GM19438 (cell line): ENCODE data around the gene GLI3.

Experiments used
- ATAC-seq: cut with Tn5 transposase; IDR thresholded peaks from one replicate; pipeline ENCODE4 v1.9.1; 2021; ENCODE audit warnings: low read depth; ENCODE audit not compliant: unreplicated experiment

Gene GLI3

GRCh38 chr7:42236976-42237810 lies at the start of gene GLI3:
Gene GLI3, minus strand, starts transcription at chr7:42237209. Its CDS starts 13,956 bp downstream, at chr7:42223253.
- ATAC-seq, result peak; percentile 73

- no peak for ATAC-seq
These were observed 48.4 kb upstream of the GLI3 start for GRCh38 chr7:42285383-42285824.

- no peak for ATAC-seq
These were observed 46.5 kb upstream of the GLI3 start for GRCh38 chr7:42283553-42283952.

- no peak for ATAC-seq
These were observed 41.3 kb upstream of the GLI3 start for GRCh38 chr7:42278344-42278743.

GRCh38 chr7:42274053-42274452 lies 37.0 kb upstream of the GLI3 start:
- ATAC-seq, result no peak

GRCh38 chr7:42272793-42273665 lies 36.0 kb upstream of the GLI3 start:
- no peak for ATAC-seq

- ATAC-seq, result no peak
These were observed 32.2 kb upstream of the GLI3 start for GRCh38 chr7:42269161-42269560.

GRCh38 chr7:42264702-42265101 lies 27.7 kb upstream of the GLI3 start:
- no peak for ATAC-seq

GRCh38 chr7:42263971-42264370 lies 27.0 kb upstream of the GLI3 start:
- no peak for ATAC-seq

- no peak for ATAC-seq
These were observed 26.0 kb upstream of the GLI3 start for GRCh38 chr7:42262964-42263363.

GRCh38 chr7:42254217-42254616 lies 17.2 kb upstream of the GLI3 start:
- no peak for ATAC-seq

- ATAC-seq, result no peak
These were observed 16.3 kb upstream of the GLI3 start for GRCh38 chr7:42253316-42253715.

- no peak for ATAC-seq
These were observed 13.4 kb upstream of the GLI3 start for GRCh38 chr7:42250411-42250810.

GRCh38 chr7:42248579-42248978 lies 11.6 kb upstream of the GLI3 start:
- ATAC-seq, result no peak

- no peak for ATAC-seq
These were observed 10.3 kb upstream of the GLI3 start for GRCh38 chr7:42247301-42247700.

- no peak for ATAC-seq
These were observed 7.8 kb upstream of the GLI3 start for GRCh38 chr7:42244828-42245227.

GRCh38 chr7:42242381-42242780 lies 5.4 kb upstream of the GLI3 start:
- ATAC-seq, result no peak

- no peak for ATAC-seq
These were observed 4.4 kb upstream of the GLI3 start for GRCh38 chr7:42241424-42241823.

GRCh38 chr7:42240416-42240815 lies 3.4 kb upstream of the GLI3 start:
- ATAC-seq, result no peak

- no peak for ATAC-seq
These were observed 1.8 kb upstream of the GLI3 start for GRCh38 chr7:42238709-42239366.
